Measurements from ENCODE around the gene VRK2. TPM values are rescaled to one million over a fixed set of nuclear protein-coding genes. Genes with fewer than 3 reads are reported as not detected.
"Not testable (repeated sequence)": the region's sequence is repeated elsewhere in the genome, so short reads cannot be mapped to it uniquely, and the experiment has no call there.

Gene VRK2
- polyA plus RNA-seq, 12 donors, result 12.3 to 22.0 (median 15.4) TPM; not detected in 1

GRCh38 chr2:58052978-58053377 is 6.4 kb downstream of the VRK2 start:
- no peak for DNase-seq

- no peak for DNase-seq
Observed at GRCh38 chr2:58054264-58054663, 7.7 kb downstream of the VRK2 start.

GRCh38 chr2:58055033-58055786 is 8.6 kb downstream of the VRK2 start:
- no peak for DNase-seq

DNA sequence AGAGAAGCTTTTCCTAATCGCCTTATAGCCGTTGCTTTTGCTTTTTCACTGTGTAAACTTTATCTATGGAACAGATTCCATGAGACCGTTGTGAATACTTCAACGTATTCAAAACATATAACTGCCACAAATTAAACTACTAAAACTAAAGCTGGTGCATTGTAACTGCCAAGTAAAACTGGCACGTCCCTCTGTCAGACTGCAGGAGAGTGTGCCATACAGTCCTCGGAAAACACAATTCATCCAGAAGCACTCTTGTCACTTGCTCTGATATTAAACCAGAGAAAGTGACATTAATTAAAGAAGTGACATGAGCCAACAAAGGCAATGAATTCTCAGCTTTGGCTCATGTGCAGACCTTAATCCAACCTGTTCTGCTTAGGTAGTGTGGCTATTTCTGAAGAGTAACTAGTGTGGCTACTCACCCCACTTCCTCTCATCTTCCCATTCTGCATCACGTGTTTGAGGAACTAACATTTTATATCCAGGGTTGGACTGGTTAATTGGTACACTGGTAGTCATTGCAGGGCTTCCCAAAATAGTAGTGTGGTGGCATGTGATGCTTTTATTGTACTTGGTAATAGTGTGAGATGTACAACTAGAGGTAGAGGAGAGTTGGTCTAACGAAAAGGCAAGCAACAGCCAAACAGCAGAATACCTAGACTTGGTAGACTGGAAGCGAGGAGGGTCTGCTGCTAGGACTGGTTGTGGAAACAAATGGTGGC is 9.7 kb downstream of the VRK2 start:
- DNase-seq, result no peak

DNA sequence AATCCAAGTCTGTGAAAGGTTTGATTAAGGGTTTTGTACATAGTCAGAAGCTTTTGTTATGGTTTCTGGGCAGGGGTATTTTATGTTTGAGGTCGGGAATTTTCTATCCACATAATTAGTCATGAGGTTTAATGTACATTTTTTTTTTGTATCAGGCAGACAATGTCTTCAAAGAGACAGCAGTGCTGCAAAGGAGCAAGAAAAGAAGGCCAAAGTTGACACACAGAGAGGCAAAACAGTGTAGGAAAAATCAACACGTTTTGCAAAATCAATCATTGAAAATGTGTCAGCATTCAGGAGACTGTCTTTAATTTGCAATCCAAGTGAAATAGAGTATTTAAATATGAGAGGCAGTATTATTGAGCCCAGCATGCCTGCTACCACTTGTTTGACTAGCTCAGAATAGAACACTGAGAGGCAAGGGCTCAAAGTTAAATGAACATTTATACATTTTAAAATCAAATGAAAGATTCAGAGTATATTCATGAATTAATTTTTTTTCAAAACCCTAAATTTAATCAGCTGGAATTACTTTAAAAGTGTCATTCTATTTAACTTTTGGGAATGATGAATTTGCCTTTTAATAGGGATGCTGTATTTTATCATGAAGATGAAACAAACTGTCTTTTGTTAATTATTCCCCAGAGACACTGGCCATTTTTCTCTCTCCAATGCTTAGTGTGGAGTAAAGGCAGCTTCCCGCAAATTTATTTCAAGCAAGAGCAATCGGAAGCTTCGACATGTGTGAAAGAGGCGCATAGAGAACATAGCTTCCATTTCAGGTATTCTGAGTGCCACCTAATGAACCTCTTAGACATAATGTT is 11.3 kb downstream of the VRK2 start:
- no peak for DNase-seq

DNA sequence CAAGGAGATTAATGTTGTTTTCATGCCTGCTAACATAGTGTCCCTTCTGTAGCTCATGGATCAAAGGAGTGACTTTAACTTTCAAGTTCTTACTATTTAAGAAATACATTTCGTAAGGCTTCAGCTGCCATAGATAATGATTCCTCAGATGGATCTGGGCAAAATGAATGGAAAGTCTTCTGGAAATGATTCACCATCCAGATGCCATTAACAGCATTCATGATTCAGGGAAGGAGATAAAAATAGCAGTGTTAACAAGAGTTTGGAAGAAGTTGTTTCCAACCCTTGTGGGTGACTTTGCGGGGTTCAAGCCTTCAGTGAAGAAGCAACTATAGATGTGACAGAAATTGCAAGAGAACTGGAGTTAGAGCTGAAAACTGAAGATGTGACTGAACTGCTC is 17.0 kb downstream of the VRK2 start:
- DNase-seq, result no peak

DNA sequence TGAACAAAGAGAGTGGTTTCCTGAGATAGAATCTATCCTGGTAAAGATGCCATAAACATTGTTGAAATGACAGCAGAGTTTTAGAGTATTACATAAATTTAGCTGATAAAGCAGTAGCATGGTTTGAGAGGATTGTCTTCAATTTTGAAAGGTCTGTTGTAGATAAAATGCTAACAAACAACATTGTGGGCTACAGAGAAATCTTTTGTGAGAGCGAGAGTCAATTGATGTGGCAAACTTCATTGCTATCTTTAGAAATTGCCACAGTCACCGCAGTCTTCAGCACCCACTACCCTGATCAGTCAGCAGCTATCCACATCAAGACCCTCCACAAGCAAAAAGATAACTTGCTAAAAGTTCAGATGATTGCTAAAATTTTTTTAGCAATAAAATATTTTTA is 17.5 kb downstream of the VRK2 start:
- no peak for DNase-seq

- no peak for DNase-seq
Observed at GRCh38 chr2:58065248-58065647, 18.6 kb downstream of the VRK2 start.

- DNase-seq, result no peak
Observed at GRCh38 chr2:58067001-58067400, 20.4 kb downstream of the VRK2 start.

DNA sequence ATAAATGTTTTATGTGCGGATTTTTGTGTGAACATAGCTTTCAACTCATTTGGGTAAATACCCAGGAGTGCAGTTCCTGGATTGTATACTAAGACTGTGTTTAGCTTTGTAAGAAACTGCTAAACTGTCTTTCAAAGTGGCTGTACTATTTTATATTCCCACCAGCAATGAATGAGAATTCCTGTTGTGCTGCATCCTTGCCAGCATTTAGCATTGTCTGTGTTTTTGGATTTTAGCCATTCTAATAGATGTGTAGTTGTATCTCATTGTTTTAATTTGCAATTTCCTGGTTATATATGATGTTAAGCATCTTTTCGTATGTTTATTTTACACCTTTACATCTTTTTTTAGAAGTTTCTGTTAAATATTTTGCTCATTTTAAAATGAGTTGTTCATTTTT is 24.2 kb downstream of the VRK2 start:
- DNase-seq, result no peak

- DNase-seq, result no peak
Observed at GRCh38 chr2:58072102-58072501, 25.5 kb downstream of the VRK2 start.

DNA sequence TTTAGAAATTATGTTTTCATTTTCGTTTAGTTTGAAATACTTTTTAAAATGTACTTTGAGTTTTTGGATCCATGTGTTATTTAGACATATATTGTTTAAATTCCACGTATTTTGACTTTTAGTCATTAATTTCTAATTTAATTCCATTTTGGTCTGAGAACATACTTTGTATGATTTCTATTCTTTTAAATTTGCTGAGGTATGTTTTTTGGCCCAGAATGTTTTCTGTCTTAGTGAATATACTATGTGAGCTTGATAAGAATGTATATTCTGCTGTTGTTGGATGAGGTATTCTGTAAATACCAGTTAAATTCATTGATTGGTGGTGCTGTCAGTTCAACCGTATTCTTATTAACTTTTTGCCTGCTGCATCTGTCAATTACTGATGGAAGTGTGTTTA is 26.4 kb downstream of the VRK2 start:
- no peak for DNase-seq

- DNase-seq, result no peak
Observed at GRCh38 chr2:58073751-58074150, 27.1 kb downstream of the VRK2 start.

GRCh38 chr2:58081000-58081399 is 34.4 kb downstream of the VRK2 start:
- DNase-seq, result no peak

- DNase-seq, result no peak
Observed at GRCh38 chr2:58089081-58089480, 42.5 kb downstream of the VRK2 start.

- not testable (repeated sequence) for DNase-seq
Observed at GRCh38 chr2:58092772-58093171, 46.2 kb downstream of the VRK2 start.

GRCh38 chr2:58097025-58097424 is 50.4 kb downstream of the VRK2 start:
- no peak for DNase-seq

DNA sequence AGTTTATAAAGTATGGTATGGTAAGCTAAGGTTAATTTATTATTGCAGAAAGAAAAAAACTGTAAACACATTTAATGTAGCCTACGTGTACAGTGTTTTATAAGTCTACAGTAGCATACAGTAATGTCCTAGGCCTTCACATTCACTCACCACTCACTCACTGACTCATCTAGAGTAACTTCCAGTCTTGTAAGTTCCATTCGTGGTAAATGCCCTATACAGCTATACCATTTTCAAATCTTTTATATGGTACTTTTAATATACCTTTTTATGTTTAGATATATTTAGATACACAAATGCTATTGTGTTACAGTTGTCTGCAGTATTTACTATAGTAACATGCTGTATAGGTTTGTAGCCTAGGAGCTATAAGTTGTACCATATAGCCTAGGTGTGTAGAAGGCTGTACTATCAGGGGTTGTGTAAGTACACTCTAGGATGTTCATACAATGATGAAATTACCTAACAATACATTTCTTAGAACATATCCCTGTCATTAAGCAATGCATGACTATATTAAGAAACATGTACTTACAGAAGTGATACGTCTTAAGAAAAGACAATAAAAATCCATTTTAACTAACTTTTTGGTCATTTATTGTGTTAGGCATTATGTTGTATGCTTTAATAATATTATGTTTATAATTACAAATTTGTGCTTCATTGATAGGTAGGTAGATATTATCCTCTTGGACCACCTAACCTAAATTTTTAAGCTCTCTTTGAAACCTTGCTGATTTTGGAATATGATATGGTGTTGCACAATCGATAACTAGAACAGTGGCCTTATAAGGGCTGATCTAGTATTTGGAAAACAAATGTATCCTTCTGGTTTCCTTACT is 51.9 kb downstream of the VRK2 start:
- no peak for DNase-seq

DNA sequence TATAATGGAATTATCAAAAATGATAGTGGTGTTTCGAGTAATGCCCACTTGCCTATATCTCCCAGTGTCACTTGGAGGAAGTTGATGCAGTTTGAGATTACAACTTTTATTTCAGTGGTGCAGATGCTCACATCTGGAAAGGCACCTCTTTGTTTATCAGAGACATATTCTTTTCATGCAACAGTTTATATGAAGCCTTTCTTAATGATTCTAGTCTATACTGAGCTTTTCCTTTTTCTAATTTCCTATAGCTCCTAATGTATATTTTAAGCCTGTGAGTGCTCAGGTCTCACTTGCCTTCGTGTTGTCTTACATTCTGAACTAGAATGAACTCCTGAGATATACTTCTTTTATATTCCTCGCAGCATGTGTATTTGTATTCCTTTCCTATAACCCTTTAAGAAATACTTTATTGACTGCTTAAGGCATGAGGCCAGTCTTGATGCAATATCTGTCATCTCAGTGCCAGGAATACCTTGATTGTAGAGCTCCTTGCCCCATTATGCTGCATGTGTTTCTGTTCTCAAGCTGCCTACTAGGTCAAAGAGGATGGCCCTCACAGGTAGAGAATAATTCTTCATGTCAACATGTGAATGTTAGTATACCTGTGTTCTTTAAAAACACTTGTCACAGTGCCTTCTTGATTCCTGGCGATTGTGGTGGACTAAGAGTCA is 52.6 kb downstream of the VRK2 start:
- no peak for DNase-seq

DNA sequence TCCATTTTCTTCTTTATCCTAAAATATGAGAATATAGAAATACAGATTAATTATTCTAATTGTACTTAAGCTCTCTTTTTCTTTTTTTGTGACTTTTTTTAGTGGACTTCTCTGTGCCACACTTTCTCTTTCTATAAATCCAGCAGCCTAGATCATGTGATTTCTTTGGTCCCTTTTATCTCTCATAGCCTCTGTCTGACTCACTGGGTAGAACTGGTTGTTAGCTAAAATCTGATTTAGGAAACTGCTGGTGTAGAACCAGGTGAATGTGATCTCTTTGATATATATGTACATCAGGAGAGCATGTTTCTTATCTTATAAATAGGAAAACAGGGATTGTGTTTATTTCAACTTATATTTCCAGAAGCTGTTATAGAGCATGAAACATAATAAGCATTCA is 54.9 kb downstream of the VRK2 start:
- no peak for DNase-seq

DNA sequence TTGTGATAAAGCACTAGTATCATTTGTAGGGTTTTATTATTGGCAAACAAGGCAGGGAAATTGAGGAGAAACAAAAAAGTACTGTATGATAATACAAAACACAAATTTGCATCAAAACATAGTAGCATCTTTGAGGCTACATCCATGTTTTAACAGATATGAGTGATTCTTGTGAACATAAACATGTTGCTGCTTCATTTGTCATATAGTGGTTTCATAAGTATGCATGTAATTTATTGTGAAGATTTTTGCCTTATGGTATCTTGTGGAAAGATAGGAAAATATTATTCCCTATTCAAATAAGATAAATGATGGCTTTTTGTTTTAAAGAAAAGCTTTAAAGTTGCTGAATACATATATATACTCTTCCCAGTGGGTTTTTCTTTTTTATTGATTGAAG is 60.3 kb downstream of the VRK2 start:
- DNase-seq, result no peak

Measured in muscle of arm (tissue), 12 donors.